Muscle of back (tissue), 11 donors: ENCODE measurements around the gene SPARC. TPM values are rescaled to one million over a fixed set of nuclear protein-coding genes. Genes with fewer than 3 reads are reported as not detected.
"Not testable (repeated sequence)": the region's sequence is repeated elsewhere in the genome, so short reads cannot be mapped to it uniquely, and the experiment has no call there.

Experiments used
- DNase-seq, 3 donors: peaks; one replicate each; pipeline versions ENCODE4 v3.0.0 to v3.0.0-alpha.2; 2013
- polyA plus RNA-seq, 10 donors: library from polyadenylated mRNA; unstranded; fragments of 120-200 nt; gene quantifications; one replicate each; pipeline ENCODE4 v1.2.1, GENCODE V29; 2013; ENCODE audit not compliant: insufficient read length in 10 of 10

Gene SPARC
- polyA plus RNA-seq, 10 donors: 4,023 to 6,316 (median 5,074) TPM

DNA sequence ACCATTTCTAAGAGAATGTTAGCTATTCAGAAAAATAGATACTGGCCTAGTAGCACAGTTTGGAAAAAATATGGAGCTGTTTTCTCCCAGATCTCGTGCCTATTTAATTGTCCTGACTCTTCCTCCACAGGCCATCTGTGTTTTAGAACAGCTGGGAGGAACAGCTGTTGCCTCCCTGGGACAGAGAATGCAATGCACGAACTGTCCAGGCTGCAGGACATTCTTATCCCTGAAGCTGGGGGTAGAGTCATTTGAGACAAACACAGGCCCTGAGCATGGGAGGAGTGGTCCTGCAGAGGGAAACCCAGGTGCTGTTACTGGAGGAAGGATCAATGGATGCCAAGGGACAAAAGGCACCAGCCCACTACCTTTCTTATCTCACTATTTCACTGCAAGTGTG lies 20.9 kb upstream of the SPARC start:
- DNase-seq: peak; percentile 81 to 90 (median 84)

DNA sequence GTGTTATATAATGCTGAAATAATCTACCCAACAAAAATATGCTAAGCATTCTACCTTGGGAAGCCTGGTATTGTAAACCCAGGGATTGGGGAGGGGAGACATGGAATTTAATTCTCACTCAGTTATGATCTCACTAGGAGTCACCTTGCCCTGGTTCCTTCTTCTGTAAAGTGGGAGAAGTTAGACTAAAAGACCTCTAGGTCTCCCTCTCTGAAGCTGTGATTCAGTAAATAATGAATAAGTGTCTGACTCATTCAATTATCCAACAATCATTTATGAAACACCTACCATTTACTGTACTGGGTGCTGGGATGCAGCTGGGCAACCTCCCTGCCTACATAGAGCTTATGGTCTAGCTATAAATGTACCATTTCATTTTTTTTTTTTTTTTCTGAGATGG lies 20.2 kb upstream of the SPARC start:
- DNase-seq: no peak

DNA sequence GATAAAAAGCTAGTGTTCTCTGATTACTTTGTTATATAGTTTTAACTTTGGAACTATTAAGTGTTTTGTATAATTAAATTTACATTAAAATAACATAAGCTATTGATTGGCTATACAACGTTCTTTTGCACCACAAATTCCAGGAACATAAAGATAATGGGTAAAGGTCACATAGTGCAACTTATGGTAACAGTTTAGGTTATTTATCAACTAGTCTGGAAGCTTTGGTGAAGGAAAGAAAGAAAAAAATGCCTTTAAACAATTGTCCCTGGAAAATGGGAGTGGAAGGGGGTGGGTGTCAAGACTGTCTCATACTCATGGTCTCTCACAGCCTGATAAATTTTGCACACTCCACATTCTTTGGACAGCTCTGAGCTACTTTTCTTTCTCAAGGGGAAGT lies 17.1 kb upstream of the SPARC start:
- no peak for DNase-seq

DNA sequence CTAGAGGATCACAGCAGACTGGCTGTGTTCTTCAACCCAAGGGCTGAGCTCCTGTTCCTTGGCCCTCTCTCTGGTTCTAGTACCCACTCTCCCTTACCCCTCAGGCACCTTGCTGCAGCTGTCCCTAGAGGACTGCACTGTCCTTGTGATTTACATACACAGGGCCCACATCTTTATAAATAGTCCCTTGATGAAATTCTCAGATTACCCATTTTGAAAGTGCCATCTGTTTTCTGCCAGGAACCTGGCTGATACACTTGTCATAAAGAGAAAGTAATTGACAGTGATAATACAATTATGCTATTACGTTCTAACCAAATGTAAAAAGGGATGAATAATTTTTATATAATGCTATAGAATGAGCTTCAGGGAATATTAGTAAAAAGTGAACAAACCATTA lies 16.5 kb upstream of the SPARC start:
- no peak for DNase-seq

DNA sequence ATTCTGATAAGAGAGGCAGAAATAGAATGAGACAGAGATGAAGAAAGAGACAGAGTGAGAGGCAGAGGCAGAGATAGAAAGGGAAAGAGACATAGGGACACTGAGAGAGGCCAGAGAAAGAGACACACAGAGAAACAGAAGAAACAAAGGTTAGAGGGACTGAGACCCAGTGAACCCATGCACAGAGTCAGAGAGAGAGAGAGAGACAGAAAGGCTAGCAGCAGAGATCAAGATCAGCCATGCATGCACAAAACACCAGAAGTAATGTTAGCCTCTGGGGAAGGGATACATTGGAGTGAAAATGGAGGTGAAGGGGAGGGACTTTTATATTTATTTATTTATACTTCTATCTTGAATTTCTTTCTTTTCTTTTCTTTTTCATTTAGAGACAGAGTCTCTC lies 14.1 kb upstream of the SPARC start:
- peak in 1 of 3 donors; percentile 30 for DNase-seq

DNA sequence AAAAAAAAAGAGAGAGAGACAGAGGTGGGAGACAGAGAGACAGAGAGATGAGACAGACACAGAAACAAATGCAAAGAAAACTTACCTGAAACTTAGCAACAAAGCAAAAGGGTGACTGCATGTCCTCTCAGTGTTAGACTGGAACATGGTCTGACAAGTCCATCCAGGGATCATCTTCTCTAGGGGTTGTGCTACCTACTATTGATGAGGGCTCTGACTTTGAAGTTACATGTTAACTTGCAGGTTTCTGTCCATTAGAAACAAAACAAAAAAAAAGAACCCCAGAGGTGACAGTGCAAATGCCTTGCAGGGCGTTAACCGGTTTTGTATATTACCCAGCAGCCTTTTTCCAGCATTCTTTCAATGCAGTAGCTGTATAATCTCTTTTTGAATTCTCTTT lies 13.6 kb upstream of the SPARC start:
- DNase-seq: no peak

DNA sequence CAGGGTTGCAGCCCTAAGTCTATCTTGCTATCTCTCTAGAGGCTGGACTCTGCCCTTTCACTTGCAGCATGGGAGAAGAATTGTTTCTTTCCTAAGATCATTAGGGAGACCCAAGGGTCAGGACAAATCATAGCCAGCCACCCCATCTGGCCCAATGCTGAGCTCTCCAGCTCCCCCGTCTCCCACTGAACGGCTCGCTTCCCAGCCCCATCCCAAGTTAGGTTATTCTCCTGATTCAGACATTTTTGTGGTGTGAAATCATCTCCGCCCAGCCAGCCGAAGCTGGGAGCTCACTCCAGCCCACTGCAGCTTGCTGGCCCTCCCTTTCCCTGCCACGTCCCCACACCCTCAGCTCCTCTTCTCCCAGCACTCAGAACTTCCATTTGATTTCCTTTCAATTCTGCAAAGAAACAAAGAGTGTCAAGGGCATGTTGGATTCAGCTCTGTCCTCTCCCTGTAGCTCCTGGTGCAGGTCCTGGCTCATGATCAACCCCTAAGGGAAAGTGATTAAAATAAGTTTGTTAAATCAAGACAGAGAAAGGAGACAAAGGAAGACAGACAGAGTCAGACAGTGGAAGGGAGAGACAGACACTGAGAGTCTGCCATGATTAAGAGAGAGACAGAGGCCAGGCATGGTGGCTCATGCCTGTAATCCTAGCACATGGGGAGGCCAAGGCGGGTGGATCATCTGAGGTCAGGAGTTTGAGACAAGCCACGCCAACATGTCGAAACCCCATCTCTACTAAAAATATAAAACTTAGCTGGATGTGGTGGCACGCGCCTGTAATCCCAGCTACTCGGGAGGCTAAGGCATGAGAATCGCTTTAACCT lies 12.6 kb upstream of the SPARC start:
- peak; percentile 94 to 98 (median 97) for DNase-seq

DNA sequence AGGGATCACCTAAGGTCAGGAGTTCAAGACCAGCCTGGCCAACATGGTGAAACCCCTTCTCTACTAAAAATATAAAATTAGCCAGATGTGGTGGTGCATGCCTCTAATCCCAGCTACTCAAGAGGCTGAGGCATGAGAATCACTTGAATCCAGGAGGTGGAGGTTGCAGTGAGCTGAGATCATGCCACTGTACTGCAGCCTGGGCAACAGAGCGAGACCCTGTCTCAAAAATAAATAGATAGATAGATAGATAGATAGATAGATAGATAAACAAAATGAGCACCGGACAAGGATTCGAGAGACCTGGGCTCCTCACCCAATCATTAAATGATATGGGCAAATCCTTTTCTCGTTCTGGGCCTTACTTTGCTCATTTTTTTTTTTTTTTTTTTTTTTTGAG lies 11.4 kb upstream of the SPARC start:
- DNase-seq: not testable (repeated sequence)

DNA sequence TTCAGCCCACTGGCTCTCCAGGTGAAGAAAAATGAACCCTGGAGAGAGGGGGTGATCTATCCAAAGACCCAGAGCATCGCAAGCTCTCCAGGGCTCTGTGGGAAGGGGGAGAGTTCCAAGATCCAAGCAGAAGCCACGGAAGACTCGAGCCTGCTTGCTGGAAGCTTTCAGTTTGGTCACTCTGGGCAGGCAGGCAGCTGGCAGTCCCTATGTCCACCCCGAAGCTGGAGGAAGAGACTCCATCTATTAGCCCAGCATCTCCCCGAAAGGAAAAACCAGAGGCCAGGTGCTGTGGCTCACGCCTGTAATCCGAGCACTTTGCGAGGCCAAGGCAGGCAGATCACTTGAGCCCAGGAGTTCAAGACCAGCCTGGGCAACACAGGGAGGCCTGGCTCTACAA lies 10.7 kb upstream of the SPARC start:
- DNase-seq: peak in 1 of 3 donors; percentile 69

DNA sequence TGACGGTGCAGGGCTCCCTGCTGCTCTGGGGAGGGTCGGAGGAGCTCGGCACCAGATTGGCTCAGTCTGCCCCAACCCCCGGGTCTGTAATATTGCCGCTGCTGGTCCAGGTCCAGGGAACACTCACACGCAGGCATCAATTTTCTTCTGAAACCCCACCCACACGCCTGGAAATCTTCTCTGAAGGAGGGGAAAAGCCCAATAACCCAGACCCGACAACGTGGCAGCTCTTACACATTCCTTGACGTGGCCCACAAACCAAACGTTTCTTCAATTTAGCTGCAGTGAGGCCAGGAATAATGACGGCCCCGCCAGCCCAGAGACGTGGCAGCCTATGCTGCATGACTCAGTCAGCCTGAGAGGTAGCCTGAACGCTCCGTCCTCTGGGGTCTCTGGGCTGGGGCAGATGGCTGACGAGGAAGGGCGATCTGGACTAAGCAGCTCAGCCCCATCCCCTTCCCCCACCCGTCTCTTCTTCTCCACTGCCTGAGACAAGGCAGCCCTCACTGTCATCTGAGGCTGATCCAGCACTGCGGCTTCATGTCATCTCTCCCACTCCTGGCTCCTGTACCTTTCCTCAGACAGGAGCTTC lies 9.9 kb upstream of the SPARC start:
- DNase-seq: peak; percentile 93 to 99 (median 97)

DNA sequence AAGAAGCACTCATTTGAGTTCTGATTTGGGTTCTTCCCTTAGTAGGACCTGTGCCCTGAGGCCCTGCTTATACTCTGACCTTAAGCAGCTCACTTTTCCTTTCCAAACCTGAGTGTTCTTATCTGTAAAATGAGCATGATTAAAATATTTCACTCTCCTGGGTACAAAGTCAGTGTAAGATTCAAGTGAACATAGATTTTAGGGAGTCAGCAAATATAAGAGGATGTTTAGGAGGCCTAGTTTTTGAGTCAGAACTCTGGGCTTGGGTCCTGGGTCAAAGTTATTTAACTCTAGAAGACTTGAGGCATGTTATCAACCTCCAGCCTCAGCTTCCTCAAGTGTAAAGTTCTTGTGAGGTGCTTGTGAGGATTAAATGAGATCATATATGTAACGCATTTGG lies 8.7 kb upstream of the SPARC start:
- DNase-seq: no peak

DNA sequence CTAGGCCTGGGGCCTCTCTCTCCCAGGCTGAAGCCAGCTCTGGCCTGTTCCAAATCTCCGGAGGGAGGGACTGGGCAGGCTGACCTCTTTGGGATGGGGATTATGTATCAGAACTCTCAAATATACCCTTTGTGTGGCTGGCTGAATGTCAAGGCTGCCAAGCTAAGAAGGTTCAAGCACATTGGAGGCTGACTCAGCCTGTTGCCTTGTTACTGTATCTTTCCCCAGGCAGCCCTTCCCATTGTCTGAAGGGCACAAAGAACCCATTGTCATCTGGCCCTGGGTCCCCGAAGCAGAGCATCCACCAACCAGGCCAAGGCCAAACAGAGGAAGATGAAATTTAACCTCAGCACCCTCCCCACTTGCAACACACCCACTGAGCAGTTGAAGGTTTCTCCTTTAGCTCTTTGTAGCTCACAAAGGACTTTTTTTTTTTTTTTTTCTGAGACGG lies 7.3 kb upstream of the SPARC start:
- DNase-seq: peak in 1 of 3 donors; percentile 38

DNA sequence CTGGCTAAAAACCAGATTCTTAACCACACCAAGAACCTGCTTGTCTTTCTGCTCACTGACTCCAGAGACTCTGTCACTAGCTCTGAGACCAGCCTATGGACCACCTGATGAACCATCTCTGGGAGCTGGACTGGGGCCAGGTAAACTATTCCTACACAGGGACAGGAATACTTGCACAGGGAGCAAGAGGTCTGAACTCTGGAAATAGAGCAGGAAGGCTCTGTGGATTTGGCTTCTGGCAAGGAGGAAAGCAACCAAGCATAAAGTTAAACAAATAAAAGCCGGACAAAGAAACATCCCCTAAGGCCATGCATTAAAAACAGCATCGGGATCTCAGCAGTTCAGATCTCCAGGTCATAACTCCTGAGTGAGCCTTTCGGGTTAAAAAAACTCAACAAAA lies 5.6 kb upstream of the SPARC start:
- DNase-seq: peak in 1 of 3 donors; percentile 51

DNA sequence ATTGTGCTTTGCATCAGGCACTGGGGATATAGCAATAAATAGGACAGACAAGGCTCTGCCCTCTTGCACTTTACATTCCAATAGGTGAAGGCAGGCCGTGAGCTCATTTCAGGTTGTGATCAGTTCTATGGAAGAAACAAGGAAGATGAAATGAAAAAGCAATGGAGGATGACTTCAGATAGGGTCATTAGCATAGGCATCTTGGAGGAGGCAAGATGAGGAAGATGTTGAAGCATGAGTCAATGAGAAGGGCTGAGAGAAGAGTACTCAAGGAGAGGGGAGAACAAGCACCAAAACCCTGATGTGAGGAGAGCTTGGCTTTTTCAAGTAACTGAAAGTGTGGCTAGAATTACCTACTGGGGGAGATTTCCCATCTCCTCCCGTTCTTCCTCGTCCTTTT lies 5.0 kb upstream of the SPARC start:
- DNase-seq: no peak

DNA sequence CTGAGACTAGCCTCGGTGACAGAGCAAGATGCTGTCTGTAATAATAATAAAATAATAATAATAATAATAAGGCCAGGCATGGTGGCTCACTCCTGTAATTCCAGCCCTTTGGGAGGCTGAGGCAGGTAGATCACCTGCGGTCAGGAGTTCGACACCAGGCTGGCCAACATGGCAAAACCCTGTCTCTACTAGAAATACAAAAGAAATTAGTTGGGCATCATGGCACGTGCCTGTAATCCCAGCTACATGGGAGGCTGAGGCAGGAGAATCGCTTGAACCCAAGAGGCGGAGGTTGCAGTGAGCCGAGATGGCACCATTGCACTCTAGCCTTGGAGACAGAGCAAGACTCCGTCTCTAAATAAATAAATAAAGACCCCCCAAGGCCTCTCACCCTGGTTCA lies 2.9 kb upstream of the SPARC start:
- not testable (repeated sequence) for DNase-seq

DNA sequence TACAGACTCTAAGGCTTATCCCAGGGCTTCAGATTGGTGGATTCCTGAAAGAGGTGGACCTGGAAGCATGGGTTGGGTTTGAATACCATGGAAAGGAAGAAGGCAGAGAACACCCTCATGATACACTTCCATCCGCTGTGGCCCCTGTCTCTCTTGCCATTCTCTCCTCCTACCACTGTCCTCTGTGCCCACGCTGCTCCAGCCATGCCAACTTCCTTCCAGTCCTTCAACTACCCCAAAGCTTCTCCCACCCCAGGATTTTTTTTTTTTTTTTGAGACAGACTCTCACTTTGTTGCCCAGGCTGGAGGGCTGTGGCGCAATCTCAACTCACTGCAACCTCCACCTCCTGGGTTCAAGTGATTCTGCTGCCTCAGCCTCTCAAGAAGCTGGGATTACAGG lies 1.7 kb upstream of the SPARC start:
- DNase-seq: no peak

DNA sequence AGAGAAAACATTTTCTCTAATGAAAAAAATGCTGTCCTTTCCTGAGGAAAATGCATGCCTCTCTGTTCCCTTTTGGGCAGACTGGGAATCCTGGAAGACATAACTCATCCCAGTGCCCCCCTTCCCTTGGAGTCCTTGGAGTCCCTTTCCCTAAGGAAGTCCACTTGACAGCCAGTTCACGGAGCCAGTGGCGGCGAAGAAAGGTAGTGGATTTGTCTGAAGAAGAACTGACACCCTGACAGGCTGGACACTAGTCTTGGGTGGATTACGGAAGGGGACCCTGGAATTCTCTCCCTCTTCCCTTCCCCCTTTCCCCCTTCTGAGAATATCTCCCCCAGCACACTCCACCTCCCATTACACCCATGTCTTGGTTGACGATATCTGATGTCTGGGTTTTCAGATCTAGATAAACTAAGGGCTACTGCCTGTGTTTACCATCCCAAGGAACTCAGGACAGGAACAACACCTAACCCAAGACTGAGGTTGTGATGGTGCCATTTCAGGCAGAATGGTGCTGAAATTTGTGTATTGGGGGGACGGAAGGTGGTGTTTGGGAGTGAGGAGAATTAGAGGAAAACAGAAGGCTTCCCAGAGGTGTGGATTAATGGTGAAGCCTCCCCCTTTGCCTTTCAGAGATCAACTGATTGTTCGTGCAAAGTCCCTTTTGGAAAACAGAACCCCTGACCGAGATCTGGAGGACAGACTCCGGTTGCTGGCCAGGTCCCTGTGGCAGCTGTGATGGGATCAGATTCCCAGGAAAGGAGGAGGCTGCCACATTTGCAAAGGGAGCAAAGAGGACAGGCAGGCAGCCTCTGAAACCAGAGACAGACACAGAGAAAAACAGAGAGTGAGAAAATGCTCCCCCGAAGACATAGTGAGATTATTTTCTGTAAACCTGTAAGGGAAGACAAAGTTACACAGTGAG lies 704 bp downstream of the SPARC start:
- peak in 1 of 3 donors; percentile 70 for DNase-seq

DNA sequence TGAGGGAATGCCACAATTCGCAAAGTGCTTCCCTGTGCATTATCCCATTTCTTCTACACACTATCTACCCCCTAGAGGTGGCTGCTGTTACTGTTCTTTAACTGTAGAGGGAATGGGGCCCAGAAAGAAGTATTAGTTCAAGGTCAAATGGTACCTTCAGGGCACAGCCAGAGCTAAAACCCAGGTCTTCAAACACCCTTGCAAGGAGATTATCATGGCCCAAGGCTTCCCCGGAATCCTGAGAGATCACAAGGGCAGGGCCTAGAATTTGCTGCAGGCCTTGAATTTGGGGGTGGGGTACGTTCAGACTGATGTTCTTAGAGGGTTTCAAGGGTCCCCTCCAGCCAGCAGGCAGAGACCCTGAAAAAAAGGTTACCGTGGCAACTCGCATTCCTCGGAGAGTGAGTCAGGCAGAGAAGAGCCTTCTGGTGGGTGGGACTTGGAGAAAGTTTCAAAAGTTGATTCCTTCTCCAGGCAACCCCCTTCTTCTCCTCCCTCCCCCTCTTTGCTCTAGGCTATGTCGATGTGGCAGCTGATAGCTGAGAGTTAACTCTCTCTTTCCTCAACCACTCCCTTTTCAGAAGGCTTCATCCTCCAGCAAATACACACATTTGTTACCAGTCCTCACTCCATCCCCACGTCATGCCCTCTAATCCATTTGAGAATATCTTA lies 1.9 kb downstream of the SPARC start:
- peak; percentile 95 to 98 (median 97) for DNase-seq

DNA sequence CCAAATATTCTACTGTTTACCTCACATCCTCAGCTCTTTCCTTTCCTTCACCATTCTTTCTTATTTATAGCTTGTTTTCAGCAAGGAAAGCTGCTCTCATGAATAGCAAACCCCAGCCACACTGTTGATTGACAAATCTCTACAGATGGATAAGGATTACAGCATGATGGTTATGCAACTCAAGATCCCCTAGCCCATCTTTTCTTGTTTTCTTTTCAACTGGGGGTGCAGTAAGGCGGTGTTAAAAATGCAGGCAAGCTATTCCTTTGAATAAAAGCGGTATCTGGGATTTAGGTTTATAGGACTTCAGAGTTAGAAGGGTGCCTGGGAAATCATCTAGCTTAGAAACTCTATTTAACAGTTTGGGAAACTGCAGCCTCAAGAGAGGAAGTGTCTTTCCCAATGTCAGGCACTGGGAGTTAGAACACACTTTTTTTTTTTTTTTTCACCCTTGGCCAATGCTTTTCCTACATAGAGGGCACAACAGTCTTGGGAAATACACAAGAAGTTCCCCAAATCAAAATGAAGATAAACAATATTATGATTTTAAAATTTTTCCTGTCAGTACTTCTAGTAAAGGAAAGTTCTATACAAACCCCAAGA lies 2.6 kb downstream of the SPARC start:
- peak in 1 of 3 donors; percentile 31 for DNase-seq

DNA sequence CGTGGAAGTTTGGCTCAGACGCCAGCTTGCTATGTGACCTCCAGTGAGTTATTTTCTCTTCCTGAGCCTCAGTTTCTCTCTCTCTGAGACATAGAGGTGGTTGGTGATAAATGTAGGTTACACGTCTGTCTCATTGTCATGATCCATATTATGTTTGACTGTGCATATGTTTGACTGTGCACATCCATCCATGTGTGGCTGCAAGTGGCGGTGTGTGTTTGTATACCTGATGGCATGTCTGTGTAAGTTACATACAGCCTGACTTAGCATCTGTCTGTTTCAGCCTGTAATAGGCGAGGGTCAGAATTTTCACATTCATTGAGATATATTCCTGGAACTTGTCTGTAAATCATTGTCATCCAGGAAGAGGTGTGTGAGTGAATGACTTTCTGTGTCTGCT lies 3.3 kb downstream of the SPARC start:
- DNase-seq: no peak

DNA sequence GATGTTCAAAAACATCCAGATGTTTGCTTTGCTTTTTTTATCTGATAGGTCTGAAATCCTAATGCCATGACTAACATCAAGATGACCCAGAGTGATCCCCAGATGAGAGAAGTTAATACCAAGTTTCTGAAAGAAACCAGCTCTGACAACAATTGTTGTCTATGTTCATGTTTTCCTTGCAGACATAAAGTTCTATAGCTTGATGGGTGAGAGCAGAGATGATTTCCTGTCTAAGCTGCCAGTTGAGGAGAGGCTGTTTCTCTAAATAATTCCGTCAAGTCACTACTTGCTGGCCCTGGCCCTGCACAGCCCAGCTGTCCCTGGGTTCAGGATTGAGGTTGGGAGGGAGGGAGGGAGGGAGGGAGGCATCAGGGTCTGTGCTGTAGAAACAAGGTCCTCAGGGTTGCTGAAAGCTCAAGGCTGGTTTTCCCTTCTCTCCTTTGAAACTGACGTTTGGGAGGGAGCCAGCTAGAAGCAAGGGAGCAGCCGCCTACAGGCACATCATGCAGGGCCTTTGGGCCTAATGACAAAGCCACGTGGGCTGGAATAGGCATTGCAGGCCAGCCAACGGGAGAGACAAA lies 3.9 kb downstream of the SPARC start:
- peak in 1 of 3 donors; percentile 74 for DNase-seq
